GM23338 (cell line): ENCODE measurements around the gene GTF2H1.
"Not testable (repeated sequence)": the region's sequence is repeated elsewhere in the genome, so short reads cannot be mapped to it uniquely, and the experiment has no call there.

ENCODE experiments used
- CREB1 ChIP-seq: fragments of 250-450 bp; sonication (Bioruptor Pico); IDR thresholded peaks from 2 replicates; pipeline ENCODE4 v1.5.0; 2020; ENCODE audit warnings: low read depth, mild to moderate bottlenecking, moderate library complexity
- EZH2 ChIP-seq: fragments of 200-600 bp; sonication (generic); IDR thresholded peaks from one replicate; pipeline ENCODE4 v1.8.0; 2017; ENCODE audit warnings: antibody characterized with exemption, mild to moderate bottlenecking, low read depth; ENCODE audit not compliant: unreplicated experiment
- EZH2phosphoT487 ChIP-seq: fragments of 200-600 bp; sonication (generic); IDR thresholded peaks from one replicate; pipeline ENCODE4 v1.8.1; 2018; ENCODE audit warnings: antibody characterized with exemption; ENCODE audit not compliant: unreplicated experiment
- JUNB ChIP-seq: IDR thresholded peaks from one replicate; pipeline ENCODE4 v1.6.1; 2016; ENCODE audit warnings: antibody characterized with exemption; ENCODE audit not compliant: unreplicated experiment
- NANOG ChIP-seq: IDR thresholded peaks from 2 replicates; pipeline ENCODE4 v1.6.1; 2016; ENCODE audit warnings: antibody characterized with exemption, borderline replicate concordance
- POLR2AphosphoS5 ChIP-seq: IDR thresholded peaks from 2 replicates; pipeline ENCODE4 v1.6.1; 2016; ENCODE audit warnings: antibody characterized with exemption, low read depth
- STAT1 ChIP-seq: IDR thresholded peaks from one replicate; pipeline ENCODE4 v1.6.1; 2016; ENCODE audit warnings: antibody characterized with exemption; ENCODE audit not compliant: unreplicated experiment
- TF ChIP-seq, protein P1 (sequence below), 2 experiments: fragments of 200-600 bp in 1 of 2; sonication (generic) in 1 of 2; conservative IDR thresholded peaks; 2 replicates each; pipeline versions ENCODE4 v1.5.1 to v1.6.1; 2016 to 2017; ENCODE audit warnings: antibody characterized with exemption in 2 of 2, low read depth in 2 of 2, mild to moderate bottlenecking in 2 of 2, moderate library complexity in 1 of 2
- TF ChIP-seq, protein P2 (sequence below): IDR thresholded peaks from one replicate; pipeline ENCODE4 v1.6.1; 2018; ENCODE audit warnings: antibody characterized with exemption; ENCODE audit not compliant: unreplicated experiment
- TF ChIP-seq, protein P3 (sequence below): fragments of 250-450 bp; sonication (Bioruptor Pico); IDR thresholded peaks from 2 replicates; pipeline ENCODE4 v1.5.0; 2020; ENCODE audit warnings: mild to moderate bottlenecking, moderate library complexity
- TF ChIP-seq, protein P4 (sequence below): IDR thresholded peaks from 2 replicates; pipeline ENCODE4 v1.6.1; 2016; ENCODE audit warnings: antibody characterized with exemption

DNA sequence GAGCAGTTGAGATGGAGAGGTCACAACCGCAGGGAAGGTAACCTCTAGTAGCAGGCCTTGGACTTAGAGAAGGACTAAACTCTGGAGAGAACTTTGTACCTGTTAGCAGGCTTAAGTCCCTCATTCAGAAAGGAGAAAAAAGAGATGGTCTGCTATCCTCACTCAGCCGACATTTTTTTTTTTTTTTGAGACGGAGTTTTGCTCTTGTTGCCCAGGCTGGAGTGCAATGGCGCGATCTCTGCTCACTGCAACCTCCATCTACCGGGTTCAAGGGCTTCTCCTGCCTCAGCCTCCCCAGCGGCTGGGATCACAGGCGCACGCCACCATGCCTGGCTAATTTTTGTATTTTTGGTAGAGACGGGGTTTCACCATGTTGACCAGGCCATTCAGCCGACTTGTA, 1.5 kb downstream of the GTF2H1 start:
- TF ChIP-seq, protein P1, sequence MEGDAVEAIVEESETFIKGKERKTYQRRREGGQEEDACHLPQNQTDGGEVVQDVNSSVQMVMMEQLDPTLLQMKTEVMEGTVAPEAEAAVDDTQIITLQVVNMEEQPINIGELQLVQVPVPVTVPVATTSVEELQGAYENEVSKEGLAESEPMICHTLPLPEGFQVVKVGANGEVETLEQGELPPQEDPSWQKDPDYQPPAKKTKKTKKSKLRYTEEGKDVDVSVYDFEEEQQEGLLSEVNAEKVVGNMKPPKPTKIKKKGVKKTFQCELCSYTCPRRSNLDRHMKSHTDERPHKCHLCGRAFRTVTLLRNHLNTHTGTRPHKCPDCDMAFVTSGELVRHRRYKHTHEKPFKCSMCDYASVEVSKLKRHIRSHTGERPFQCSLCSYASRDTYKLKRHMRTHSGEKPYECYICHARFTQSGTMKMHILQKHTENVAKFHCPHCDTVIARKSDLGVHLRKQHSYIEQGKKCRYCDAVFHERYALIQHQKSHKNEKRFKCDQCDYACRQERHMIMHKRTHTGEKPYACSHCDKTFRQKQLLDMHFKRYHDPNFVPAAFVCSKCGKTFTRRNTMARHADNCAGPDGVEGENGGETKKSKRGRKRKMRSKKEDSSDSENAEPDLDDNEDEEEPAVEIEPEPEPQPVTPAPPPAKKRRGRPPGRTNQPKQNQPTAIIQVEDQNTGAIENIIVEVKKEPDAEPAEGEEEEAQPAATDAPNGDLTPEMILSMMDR (conservative IDR thresholded peaks at IDR 0.05; ENCODE audit: low read depth in 2 of 2): not testable (repeated sequence)
- not testable (repeated sequence) for TF ChIP-seq EZH2phosphoT487; EZH2; CREB1 (CRISPR knock-in tag); POLR2AphosphoS5; JUNB; STAT1; NANOG
- TF ChIP-seq, protein P2, sequence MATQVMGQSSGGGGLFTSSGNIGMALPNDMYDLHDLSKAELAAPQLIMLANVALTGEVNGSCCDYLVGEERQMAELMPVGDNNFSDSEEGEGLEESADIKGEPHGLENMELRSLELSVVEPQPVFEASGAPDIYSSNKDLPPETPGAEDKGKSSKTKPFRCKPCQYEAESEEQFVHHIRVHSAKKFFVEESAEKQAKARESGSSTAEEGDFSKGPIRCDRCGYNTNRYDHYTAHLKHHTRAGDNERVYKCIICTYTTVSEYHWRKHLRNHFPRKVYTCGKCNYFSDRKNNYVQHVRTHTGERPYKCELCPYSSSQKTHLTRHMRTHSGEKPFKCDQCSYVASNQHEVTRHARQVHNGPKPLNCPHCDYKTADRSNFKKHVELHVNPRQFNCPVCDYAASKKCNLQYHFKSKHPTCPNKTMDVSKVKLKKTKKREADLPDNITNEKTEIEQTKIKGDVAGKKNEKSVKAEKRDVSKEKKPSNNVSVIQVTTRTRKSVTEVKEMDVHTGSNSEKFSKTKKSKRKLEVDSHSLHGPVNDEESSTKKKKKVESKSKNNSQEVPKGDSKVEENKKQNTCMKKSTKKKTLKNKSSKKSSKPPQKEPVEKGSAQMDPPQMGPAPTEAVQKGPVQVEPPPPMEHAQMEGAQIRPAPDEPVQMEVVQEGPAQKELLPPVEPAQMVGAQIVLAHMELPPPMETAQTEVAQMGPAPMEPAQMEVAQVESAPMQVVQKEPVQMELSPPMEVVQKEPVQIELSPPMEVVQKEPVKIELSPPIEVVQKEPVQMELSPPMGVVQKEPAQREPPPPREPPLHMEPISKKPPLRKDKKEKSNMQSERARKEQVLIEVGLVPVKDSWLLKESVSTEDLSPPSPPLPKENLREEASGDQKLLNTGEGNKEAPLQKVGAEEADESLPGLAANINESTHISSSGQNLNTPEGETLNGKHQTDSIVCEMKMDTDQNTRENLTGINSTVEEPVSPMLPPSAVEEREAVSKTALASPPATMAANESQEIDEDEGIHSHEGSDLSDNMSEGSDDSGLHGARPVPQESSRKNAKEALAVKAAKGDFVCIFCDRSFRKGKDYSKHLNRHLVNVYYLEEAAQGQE: not testable (repeated sequence)
- TF ChIP-seq, protein P3, sequence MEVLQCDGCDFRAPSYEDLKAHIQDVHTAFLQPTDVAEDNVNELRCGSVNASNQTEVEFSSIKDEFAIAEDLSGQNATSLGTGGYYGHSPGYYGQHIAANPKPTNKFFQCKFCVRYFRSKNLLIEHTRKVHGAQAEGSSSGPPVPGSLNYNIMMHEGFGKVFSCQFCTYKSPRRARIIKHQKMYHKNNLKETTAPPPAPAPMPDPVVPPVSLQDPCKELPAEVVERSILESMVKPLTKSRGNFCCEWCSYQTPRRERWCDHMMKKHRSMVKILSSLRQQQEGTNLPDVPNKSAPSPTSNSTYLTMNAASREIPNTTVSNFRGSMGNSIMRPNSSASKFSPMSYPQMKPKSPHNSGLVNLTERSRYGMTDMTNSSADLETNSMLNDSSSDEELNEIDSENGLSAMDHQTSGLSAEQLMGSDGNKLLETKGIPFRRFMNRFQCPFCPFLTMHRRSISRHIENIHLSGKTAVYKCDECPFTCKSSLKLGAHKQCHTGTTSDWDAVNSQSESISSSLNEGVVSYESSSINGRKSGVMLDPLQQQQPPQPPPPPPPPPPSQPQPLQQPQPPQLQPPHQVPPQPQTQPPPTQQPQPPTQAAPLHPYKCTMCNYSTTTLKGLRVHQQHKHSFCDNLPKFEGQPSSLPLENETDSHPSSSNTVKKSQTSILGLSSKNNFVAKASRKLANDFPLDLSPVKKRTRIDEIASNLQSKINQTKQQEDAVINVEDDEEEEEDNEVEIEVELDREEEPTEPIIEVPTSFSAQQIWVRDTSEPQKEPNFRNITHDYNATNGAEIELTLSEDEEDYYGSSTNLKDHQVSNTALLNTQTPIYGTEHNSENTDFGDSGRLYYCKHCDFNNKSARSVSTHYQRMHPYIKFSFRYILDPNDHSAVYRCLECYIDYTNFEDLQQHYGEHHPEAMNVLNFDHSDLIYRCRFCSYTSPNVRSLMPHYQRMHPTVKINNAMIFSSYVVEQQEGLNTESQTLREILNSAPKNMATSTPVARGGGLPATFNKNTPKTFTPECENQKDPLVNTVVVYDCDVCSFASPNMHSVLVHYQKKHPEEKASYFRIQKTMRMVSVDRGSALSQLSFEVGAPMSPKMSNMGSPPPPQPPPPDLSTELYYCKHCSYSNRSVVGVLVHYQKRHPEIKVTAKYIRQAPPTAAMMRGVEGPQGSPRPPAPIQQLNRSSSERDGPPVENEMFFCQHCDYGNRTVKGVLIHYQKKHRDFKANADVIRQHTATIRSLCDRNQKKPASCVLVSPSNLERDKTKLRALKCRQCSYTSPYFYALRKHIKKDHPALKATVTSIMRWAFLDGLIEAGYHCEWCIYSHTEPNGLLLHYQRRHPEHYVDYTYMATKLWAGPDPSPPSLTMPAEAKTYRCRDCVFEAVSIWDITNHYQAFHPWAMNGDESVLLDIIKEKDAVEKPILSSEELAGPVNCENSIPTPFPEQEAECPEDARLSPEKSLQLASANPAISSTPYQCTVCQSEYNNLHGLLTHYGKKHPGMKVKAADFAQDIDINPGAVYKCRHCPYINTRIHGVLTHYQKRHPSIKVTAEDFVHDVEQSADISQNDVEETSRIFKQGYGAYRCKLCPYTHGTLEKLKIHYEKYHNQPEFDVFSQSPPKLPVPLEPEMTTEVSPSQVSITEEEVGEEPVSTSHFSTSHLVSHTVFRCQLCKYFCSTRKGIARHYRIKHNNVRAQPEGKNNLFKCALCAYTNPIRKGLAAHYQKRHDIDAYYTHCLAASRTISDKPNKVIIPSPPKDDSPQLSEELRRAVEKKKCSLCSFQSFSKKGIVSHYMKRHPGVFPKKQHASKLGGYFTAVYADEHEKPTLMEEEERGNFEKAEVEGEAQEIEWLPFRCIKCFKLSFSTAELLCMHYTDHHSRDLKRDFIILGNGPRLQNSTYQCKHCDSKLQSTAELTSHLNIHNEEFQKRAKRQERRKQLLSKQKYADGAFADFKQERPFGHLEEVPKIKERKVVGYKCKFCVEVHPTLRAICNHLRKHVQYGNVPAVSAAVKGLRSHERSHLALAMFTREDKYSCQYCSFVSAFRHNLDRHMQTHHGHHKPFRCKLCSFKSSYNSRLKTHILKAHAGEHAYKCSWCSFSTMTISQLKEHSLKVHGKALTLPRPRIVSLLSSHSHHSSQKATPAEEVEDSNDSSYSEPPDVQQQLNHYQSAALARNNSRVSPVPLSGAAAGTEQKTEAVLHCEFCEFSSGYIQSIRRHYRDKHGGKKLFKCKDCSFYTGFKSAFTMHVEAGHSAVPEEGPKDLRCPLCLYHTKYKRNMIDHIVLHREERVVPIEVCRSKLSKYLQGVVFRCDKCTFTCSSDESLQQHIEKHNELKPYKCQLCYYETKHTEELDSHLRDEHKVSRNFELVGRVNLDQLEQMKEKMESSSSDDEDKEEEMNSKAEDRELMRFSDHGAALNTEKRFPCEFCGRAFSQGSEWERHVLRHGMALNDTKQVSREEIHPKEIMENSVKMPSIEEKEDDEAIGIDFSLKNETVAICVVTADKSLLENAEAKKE (CRISPR knock-in tag): not testable (repeated sequence)
- TF ChIP-seq, protein P4, sequence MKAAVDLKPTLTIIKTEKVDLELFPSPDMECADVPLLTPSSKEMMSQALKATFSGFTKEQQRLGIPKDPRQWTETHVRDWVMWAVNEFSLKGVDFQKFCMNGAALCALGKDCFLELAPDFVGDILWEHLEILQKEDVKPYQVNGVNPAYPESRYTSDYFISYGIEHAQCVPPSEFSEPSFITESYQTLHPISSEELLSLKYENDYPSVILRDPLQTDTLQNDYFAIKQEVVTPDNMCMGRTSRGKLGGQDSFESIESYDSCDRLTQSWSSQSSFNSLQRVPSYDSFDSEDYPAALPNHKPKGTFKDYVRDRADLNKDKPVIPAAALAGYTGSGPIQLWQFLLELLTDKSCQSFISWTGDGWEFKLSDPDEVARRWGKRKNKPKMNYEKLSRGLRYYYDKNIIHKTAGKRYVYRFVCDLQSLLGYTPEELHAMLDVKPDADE: not testable (repeated sequence)
